KMS-11 (cell line): ENCODE results near the gene TET2.

Experiments
- H2AFZ ChIP-seq: fragments of 200-600 bp; sonication (generic); 2 replicates; pipeline ENCODE4 v1.6.1; 2016; ENCODE audit warnings: antibody characterized with exemption, mixed run types, low read depth
- H3K27ac ChIP-seq: fragments of 200-600 bp; sonication (generic); 2 replicates; pipeline ENCODE4 v1.6.1; 2016; ENCODE audit warnings: mild to moderate bottlenecking, mixed run types
- H3K27me3 ChIP-seq: fragments of 200-600 bp; sonication (generic); 2 replicates; pipeline ENCODE4 v1.6.1; 2017; ENCODE audit warnings: mild to moderate bottlenecking, low read depth, mixed run types, moderate library complexity; ENCODE audit not compliant: insufficient read depth
- H3K36me3 ChIP-seq: fragments of 200-600 bp; sonication (generic); 2 replicates; pipeline ENCODE4 v1.6.1; 2017; ENCODE audit warnings: mild to moderate bottlenecking, mixed run types; ENCODE audit not compliant: insufficient read depth
- H3K4me1 ChIP-seq: fragments of 200-600 bp; sonication (generic); 2 replicates; pipeline ENCODE4 v1.6.1; 2016; ENCODE audit warnings: mild to moderate bottlenecking, low read depth, mixed run types; ENCODE audit not compliant: poor library complexity, severe bottlenecking
- H3K4me2 ChIP-seq: fragments of 200-600 bp; sonication (generic); 2 replicates; pipeline ENCODE4 v1.7.0; 2016; ENCODE audit warnings: mild to moderate bottlenecking, mixed run types
- H3K4me3 ChIP-seq: fragments of 200-600 bp; sonication (generic); IDR thresholded peaks from 2 replicates; pipeline ENCODE4 v1.6.1; 2017; ENCODE audit warnings: low read depth, low read length, mixed read lengths; ENCODE audit not compliant: insufficient read depth
- H3K79me2 ChIP-seq: fragments of 200-600 bp; sonication (generic); 2 replicates; pipeline ENCODE4 v1.6.1; 2016; ENCODE audit warnings: low read depth, mixed run types; ENCODE audit not compliant: insufficient read depth
- H3K9ac ChIP-seq: fragments of 200-600 bp; sonication (generic); 2 replicates; pipeline ENCODE4 v1.6.1; 2016; ENCODE audit warnings: mild to moderate bottlenecking, mixed run types
- H4K20me1 ChIP-seq: fragments of 200-600 bp; sonication (generic); 2 replicates; pipeline ENCODE4 v1.6.1; 2016; ENCODE audit warnings: mild to moderate bottlenecking, mixed run types; ENCODE audit not compliant: insufficient read depth
- CTCF ChIP-seq: fragments of 200-600 bp; sonication (generic); conservative IDR thresholded peaks from 2 replicates; pipeline ENCODE4 v1.6.1; 2017; ENCODE audit warnings: low read depth, mild to moderate bottlenecking, antibody characterized with exemption, low read length, moderate library complexity, mixed read lengths

Gene TET2

DNA sequence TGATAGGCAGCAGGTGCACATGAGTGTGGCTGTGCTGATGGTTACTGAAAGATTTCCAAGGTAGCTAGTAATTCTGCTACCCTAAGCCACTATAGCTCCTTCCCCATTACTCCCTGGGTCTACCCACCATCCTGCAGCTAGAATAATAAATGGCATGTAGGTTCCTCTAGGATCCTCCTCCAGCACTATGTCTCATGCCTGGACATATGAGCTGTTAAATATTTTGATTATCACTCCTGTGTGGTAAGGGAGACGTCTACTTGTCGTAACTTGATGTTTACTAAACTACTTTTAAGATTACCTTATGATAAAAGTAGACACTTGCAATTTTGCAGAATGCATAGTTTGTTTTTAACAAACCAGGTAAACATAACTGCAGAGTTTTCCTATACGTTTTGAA lies 35.5 kb downstream of the TET2 start:
- no peaks in the 10 kb centered on the region for H3K27me3 ChIP-seq
- H3K4me1 ChIP-seq, result peaks cover 5% of the 10 kb centered on the region
- no peak overlapping the region for H2AFZ ChIP-seq
- no peak for TF ChIP-seq CTCF
- no peak overlapping the region for H3K9ac ChIP-seq
- no peak overlapping the region for H3K4me2 ChIP-seq
- H4K20me1 ChIP-seq, result no peaks in the 10 kb centered on the region
- H3K4me3 ChIP-seq, result no peak overlapping the region
- H3K36me3 ChIP-seq, result no peaks in the 10 kb centered on the region
- H3K79me2 ChIP-seq, result no peaks in the 10 kb centered on the region; the same call in 1 of the 2 replicates
- H3K27ac ChIP-seq, result no peak overlapping the region

GRCh38 chr4:105184316-105184980 lies 37.8 kb downstream of the TET2 start:
- Histone ChIP-seq H3K27ac (no peak overlapping the region), H3K4me2 (no peak overlapping the region), H3K36me3 (no peaks in the 10 kb centered on the region), H3K27me3 (no peaks in the 10 kb centered on the region), H3K9ac (no peak overlapping the region), H2AFZ (no peak overlapping the region), H3K79me2 (no peaks in the 10 kb centered on the region; the same call in 1 of the 2 replicates), H3K4me1 (peaks cover 2% of the 10 kb centered on the region), H3K4me3 (no peak overlapping the region), H4K20me1 (no peaks in the 10 kb centered on the region)
- TF ChIP-seq CTCF, result no peak

DNA sequence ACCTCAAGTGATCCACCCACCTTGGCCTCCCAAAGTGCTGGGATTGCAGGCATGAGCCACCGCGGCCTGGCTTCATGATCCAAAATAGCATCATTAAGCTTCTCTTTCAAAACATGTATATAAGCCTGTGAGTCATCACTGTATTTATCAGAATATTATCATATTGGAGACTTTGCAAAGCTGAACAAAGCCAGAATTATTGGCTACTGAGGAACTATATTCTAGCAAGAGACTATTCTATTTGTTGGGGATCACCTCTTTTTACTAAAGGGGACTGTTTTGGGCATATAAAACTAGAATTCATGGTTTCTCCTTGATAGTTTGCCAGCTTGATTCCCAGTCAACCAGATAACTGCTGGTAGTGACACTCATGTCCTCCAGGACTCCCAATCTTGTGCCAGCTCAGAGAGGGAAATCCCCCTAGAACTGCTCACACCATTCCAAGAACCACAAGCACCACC lies 40.1 kb downstream of the TET2 start:
- Histone ChIP-seq H3K79me2 (no peaks in the 10 kb centered on the region; the same call in 1 of the 2 replicates), H3K4me1 (peaks cover 5% of the 10 kb centered on the region), H3K4me3 (no peak overlapping the region), H2AFZ (no peak overlapping the region), H4K20me1 (no peaks in the 10 kb centered on the region), H3K27ac (no peak overlapping the region), H3K27me3 (no peaks in the 10 kb centered on the region), H3K9ac (no peak overlapping the region), H3K36me3 (no peaks in the 10 kb centered on the region), H3K4me2 (no peak overlapping the region)
- TF ChIP-seq CTCF, result no peak

DNA sequence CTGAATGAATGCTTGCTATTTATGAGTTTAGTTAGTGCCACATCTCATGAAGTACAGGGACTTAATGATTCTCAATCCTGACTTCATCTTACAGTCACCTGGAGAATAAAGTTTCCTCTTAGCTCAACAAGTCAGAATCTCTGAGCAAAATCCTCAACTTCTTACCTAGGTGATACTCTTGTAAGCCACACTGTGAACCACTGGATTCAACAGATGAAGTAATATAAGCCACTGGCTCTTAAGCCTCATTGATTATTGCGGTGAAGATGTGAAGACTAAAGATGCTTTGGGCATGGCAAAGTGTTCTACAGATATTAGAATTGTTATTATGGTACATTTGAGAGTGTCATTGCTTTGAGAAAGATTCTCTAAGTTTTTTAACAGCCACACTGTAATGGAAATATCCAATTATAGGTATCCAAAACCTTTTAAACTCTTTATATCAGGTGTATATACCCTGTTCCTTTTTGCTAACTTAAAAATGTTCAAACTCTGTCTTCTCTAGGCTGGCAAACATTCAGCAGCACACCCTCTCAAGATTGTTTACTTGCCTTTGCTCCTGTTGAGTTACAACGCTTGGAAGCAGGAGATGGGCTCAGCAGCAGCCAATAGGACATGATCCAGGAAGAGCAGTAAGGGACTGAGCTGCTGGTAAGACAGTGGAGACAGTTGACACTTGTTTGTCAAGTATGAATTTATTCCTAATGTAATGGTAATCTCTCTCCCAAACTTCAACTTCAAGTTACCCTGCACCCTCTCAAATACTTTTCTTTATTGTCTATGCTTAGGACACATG lies 43.4 kb downstream of the TET2 start:
- Histone ChIP-seq H3K4me2 (no peak overlapping the region), H4K20me1 (no peaks in the 10 kb centered on the region), H3K9ac (no peak overlapping the region), H3K4me3 (no peak overlapping the region), H3K4me1 (peaks cover 22% of the 10 kb centered on the region), H3K36me3 (no peaks in the 10 kb centered on the region), H3K27me3 (no peaks in the 10 kb centered on the region), H3K79me2 (no peaks in the 10 kb centered on the region; the same call in 1 of the 2 replicates), H3K27ac (no peak overlapping the region), H2AFZ (no peak overlapping the region)
- no peak for TF ChIP-seq CTCF
